ENCODE data around the gene RPL29. TPM values are rescaled to one million over a fixed set of nuclear protein-coding genes. Genes with fewer than 3 reads are reported as not detected.
"Not testable (repeated sequence)": the region's sequence is repeated elsewhere in the genome, so short reads cannot be mapped to it uniquely, and the experiment has no call there.

Gene RPL29
- total RNA-seq, 1 donor from 2014 or later, result 1,666 TPM

- Mint-ChIP-seq H3K4me1 (ENCODE audit: low read depth) (peaks cover 24% of the 10 kb centered on the region), H3K27ac (no peak overlapping the region), H3K4me3 (ENCODE audit: low read depth) (no peak overlapping the region), H3K27me3 (ENCODE audit: low read depth) (peaks cover 16% of the 10 kb centered on the region), H3K9me3 (no peaks in the 10 kb centered on the region), H3K36me3 (ENCODE audit: low read depth) (peaks cover 36% of the 10 kb centered on the region)
- intact Hi-C loops (cut with micrococcal nuclease), result loop anchor here (5.0 kb wide), 1 partner anchor 200 kb away; the partner anchor contains the start of gene ALAS1
- no peak for DNase-seq (ENCODE audit: low spot score)
Observed at GRCh38 chr3:51997172-51997571, 1.5 kb upstream of the RPL29 start.

DNA sequence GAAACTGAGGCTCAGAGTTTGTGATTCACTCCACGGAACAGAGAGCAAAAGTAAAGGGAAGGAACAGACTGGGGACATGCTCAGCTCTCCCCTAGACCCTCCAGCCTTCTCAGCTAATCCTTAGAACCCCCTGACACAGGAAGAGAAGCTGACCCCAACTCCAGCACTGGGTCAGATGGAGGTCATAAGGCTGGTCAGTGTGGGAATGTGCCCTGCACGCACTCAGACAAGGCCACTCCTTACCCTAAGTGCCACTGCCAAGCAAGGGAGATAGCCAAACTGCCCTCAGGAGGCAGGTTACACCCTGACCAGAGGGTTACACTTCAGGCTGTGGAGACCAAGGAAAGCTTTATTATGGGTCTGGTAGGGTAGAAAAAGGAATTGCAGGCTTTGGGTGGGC is 1.2 kb downstream of the RPL29 start:
- intact Hi-C loops (cut with micrococcal nuclease), result loop anchor here (2.0 kb wide), 2 partner anchors 20 to 52 kb away; partner anchors contain the start of genes ABHD14A, ABHD14B and PARP3
- Mint-ChIP-seq H3K4me1 (ENCODE audit: low read depth) (peaks cover 25% of the 10 kb centered on the region), H3K36me3 (ENCODE audit: low read depth) (peaks cover 49% of the 10 kb centered on the region), H3K4me3 (ENCODE audit: low read depth) (peak overlapping the region; percentile 100), H3K27ac (peak overlapping the region; percentile 100), H3K27me3 (ENCODE audit: low read depth) (peaks cover 10% of the 10 kb centered on the region), H3K9me3 (no peaks in the 10 kb centered on the region)
- DNase-seq (ENCODE audit: low spot score), result no peak

DNA sequence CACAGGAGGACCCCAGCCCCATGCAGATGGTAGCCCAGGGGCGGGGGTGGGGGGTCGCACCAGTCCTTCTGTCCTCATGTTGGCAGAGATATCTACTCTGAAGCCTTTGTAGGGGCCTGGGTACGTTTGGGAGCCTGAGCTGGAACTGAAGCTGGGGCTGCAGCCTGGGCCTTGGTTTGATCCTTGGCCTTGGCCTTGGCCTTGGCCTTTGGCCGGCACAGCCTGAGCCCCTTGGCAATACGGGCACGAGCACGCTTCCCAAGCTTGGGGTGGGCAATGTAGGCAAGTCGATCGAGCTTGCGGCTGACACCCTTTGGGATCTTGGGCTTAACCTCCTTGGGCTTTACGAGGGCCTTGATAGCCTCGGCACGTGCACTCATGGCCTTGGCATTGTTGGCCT is 2.0 kb downstream of the RPL29 start:
- H3K27me3 Mint-ChIP-seq (ENCODE audit: low read depth); H3K9me3 Mint-ChIP-seq; DNase-seq (ENCODE audit: low spot score): not testable (repeated sequence)
- peaks cover 49% of the 10 kb centered on the region for H3K36me3 Mint-ChIP-seq (ENCODE audit: low read depth)
- H3K4me1 Mint-ChIP-seq (ENCODE audit: low read depth), result peaks cover 25% of the 10 kb centered on the region
- peak overlapping the region; percentile 100 for H3K4me3 Mint-ChIP-seq (ENCODE audit: low read depth)
- H3K27ac Mint-ChIP-seq, result peak overlapping the region; percentile 100
- intact Hi-C loops (cut with micrococcal nuclease), result loop anchor here (2.0 kb wide), 2 partner anchors 19 to 51 kb away; partner anchors contain the start of genes ABHD14A, ABHD14B and PARP3

- H3K27me3 Mint-ChIP-seq (ENCODE audit: low read depth), result peaks cover 2% of the 10 kb centered on the region
- intact Hi-C loops (cut with micrococcal nuclease), result no loop called here
- H3K4me3 Mint-ChIP-seq (ENCODE audit: low read depth), result peak overlapping the region; percentile 13
- no peak for DNase-seq (ENCODE audit: low spot score)
- no peak overlapping the region for H3K27ac Mint-ChIP-seq
- H3K9me3 Mint-ChIP-seq, result no peaks in the 10 kb centered on the region
- H3K4me1 Mint-ChIP-seq (ENCODE audit: low read depth), result peaks cover 23% of the 10 kb centered on the region
- peaks cover 49% of the 10 kb centered on the region for H3K36me3 Mint-ChIP-seq (ENCODE audit: low read depth)
Observed at GRCh38 chr3:51992017-51992682, 3.5 kb downstream of the RPL29 start.

- H3K27ac Mint-ChIP-seq; H3K27me3 Mint-ChIP-seq (ENCODE audit: low read depth); intact Hi-C loops (cut with micrococcal nuclease); H3K9me3 Mint-ChIP-seq; H3K4me3 Mint-ChIP-seq (ENCODE audit: low read depth); DNase-seq (ENCODE audit: low spot score): not testable (repeated sequence)
- peaks cover 46% of the 10 kb centered on the region for H3K36me3 Mint-ChIP-seq (ENCODE audit: low read depth)
- H3K4me1 Mint-ChIP-seq (ENCODE audit: low read depth), result peaks cover 20% of the 10 kb centered on the region
Observed at GRCh38 chr3:51990501-51990971, 5.2 kb downstream of the RPL29 start.

DNA sequence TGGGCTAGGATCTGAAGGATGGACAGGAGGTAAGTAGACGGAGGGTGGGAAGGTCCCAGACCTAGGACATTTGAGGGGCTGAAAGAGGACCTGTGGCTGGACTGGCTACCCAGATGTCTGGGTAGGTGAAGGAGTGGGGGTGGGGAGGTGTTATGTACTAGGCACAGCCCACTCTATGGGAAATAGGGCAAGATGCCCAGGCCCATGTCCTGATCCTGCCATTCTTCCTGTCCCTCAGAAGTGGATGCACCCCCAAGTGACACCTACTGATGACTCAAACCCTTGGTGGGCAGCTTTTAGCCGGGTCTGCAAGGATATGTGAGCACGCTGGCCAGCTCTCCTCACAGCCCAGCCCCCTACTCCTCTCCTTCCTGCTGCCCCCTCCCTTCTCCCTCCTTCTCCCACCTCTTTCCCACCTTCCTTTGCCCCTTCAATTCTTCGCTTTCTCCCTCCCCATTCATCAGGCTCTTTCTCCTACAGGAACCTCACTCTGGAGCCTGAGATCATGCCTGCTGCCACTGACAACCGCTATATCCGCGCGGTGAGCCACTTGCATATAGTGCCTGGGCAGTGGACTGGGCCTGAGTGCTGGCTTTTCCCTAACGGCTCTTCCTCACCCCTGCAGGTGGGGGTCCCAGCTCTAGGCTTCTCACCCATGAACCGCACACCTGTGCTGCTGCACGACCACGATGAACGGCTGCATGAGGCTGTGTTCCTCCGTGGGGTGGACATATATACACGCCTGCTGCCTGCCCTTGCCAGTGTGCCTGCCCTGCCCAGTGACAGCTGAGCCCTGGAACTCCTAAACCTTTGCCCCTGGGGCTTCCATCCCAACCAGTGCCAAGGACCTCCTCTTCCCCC is 7.2 kb downstream of the RPL29 start:
- Mint-ChIP-seq H3K4me3 (ENCODE audit: low read depth) (no peak overlapping the region), H3K27me3 (ENCODE audit: low read depth) (no peaks in the 10 kb centered on the region), H3K36me3 (ENCODE audit: low read depth) (peaks cover 25% of the 10 kb centered on the region), H3K9me3 (no peaks in the 10 kb centered on the region), H3K27ac (peak overlapping the region; percentile 17), H3K4me1 (ENCODE audit: low read depth) (peaks cover 13% of the 10 kb centered on the region)
- intact Hi-C loops (cut with micrococcal nuclease), result no loop called here
- no peak for DNase-seq (ENCODE audit: low spot score)

DNA sequence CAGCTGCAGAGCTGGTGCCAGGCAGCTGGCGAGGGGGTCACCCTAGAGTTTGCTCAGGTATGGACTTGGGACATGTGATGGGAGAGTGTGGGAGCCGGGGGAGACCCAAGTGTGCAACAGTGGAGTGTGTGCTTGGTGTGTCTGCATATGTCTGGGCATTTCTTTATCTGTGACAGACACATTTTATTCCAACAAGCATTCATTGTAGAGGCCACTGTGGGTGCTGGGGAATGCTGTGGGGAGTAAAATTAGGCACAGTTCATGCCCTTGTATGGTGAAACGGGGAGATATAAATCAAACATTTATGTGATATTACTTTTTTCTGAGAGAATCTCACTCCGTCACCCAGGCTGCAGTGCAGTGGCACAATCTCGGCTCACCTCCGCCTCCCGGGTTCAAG is 8.1 kb downstream of the RPL29 start:
- Mint-ChIP-seq H3K27me3 (ENCODE audit: low read depth) (no peaks in the 10 kb centered on the region), H3K9me3 (no peaks in the 10 kb centered on the region), H3K27ac (peak overlapping the region; percentile 17), H3K36me3 (ENCODE audit: low read depth) (peaks cover 20% of the 10 kb centered on the region), H3K4me3 (ENCODE audit: low read depth) (no peak overlapping the region), H3K4me1 (ENCODE audit: low read depth) (peaks cover 14% of the 10 kb centered on the region)
- no peak for DNase-seq (ENCODE audit: low spot score)
- intact Hi-C loops (cut with micrococcal nuclease), result no loop called here

GRCh38 chr3:51986010-51986947 is 9.4 kb downstream of the RPL29 start:
- H3K4me3 Mint-ChIP-seq (ENCODE audit: low read depth), result no peak overlapping the region
- H3K4me1 Mint-ChIP-seq (ENCODE audit: low read depth), result peaks cover 16% of the 10 kb centered on the region
- H3K36me3 Mint-ChIP-seq (ENCODE audit: low read depth), result peaks cover 8% of the 10 kb centered on the region
- H3K9me3 Mint-ChIP-seq, result no peaks in the 10 kb centered on the region
- intact Hi-C loops (cut with micrococcal nuclease), result no loop called here
- no peaks in the 10 kb centered on the region for H3K27me3 Mint-ChIP-seq (ENCODE audit: low read depth)
- DNase-seq (ENCODE audit: low spot score), result no peak
- H3K27ac Mint-ChIP-seq, result no peak overlapping the region

DNA sequence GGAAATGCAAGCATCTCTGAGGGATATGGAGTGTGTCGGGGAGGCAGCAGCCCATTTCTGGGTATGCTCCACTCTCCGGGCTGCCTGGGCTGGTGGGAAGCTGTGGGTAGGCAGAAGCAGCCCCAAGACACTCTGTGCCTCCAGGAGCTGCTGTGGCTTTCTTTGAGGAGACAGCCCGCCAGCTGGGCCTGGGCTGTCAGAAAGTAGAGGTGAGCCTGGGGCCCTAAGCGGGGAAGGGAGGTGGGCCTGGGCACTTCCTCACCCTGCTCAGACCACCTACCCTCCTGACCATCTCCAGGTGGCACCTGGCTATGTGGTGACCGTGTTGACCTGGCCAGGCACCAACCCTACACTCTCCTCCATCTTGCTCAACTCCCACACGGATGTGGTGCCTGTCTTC is 10.6 kb downstream of the RPL29 start:
- intact Hi-C loops (cut with micrococcal nuclease), result no loop called here
- Mint-ChIP-seq H3K27ac (peak overlapping the region; percentile 75), H3K27me3 (ENCODE audit: low read depth) (no peaks in the 10 kb centered on the region), H3K4me3 (ENCODE audit: low read depth) (peak overlapping the region; percentile 63), H3K36me3 (ENCODE audit: low read depth) (peaks cover 9% of the 10 kb centered on the region), H3K9me3 (no peaks in the 10 kb centered on the region), H3K4me1 (ENCODE audit: low read depth) (peaks cover 14% of the 10 kb centered on the region)
- no peak for DNase-seq (ENCODE audit: low spot score)

DNA sequence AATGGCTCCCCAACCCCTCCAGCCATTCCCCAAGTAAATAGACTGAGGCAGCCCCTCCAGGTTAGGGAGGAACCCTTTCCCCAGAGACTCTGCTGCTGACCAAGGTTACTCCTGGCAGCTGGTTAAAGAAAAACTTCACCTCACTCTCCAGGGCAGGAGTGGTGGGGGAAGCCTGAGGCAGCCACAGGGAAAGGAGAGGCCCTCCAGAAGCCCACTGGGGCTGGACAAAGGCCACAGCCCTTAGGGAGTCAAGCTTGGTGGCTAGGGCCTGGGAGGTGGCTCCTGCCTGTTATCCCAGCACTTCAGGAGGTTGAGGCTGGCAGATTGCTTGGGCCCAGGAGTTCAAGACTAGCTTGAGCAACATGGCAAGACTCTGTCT is 11.4 kb downstream of the RPL29 start:
- DNase-seq (ENCODE audit: low spot score), result no peak
- Mint-ChIP-seq H3K36me3 (ENCODE audit: low read depth) (peaks cover 9% of the 10 kb centered on the region), H3K9me3 (no peaks in the 10 kb centered on the region), H3K27me3 (ENCODE audit: low read depth) (no peaks in the 10 kb centered on the region), H3K4me3 (ENCODE audit: low read depth) (peak overlapping the region; percentile 94), H3K4me1 (ENCODE audit: low read depth) (peaks cover 14% of the 10 kb centered on the region), H3K27ac (peak overlapping the region; percentile 72)
- intact Hi-C loops (cut with micrococcal nuclease), result no loop called here

DNA sequence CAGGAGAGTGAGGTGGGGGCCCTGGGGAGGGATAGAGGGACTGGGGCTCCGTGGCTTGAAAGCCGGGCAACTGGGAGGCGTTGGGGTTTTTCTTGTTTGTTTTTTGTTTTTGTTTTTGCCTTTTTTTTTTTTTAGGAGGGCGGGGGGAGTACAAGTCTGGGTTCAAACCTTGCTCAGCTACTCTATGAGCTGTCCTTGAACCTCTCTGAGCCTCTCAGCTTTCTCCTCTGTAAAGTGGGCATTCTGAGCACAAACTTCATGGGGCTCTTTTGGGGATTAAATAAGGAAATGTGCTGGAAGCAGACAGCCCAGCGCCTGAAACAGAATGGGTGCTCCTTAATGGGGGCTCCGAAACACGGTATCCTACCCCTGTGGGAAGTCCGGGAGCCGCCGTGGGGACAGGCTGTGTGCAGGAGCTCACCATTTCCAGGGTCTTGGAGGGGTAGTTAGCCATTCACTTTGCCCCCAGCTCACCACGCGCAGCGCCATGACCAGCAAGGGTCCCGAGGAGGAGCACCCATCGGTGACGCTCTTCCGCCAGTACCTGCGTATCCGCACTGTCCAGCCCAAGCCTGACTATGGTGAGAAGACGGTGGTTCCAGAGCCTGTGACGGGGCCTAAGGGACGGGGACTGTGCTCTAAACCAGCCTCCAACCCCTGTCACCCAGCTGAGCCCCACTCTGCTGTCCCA is 12.0 kb downstream of the RPL29 start:
- no peak for DNase-seq (ENCODE audit: low spot score)
- intact Hi-C loops (cut with micrococcal nuclease), result loop anchor here (1.0 kb wide), 3 partner anchors 8 to 41 kb away; partner anchors contain the start of genes ABHD14A, PARP3 and RPL29
- Mint-ChIP-seq H3K27me3 (ENCODE audit: low read depth) (no peaks in the 10 kb centered on the region), H3K4me1 (ENCODE audit: low read depth) (peaks cover 14% of the 10 kb centered on the region), H3K36me3 (ENCODE audit: low read depth) (peaks cover 9% of the 10 kb centered on the region), H3K4me3 (ENCODE audit: low read depth) (peak overlapping the region; percentile 94), H3K27ac (peak overlapping the region; percentile 94), H3K9me3 (no peaks in the 10 kb centered on the region)

All from activated T-helper 2 cell treated with anti-CD3 and anti-CD28 coated beads, Interferon-gamma antibody, Interleukin-2, Interleukin-4, amounts not matched to agents 10 μg/mL and 5 μg/mL and 100 μg/mL, durations not matched to agents 14 hours and 24 hours and 36 hours (primary cell).